Measurements from ENCODE around the gene LRP5. TPM values are rescaled to one million over a fixed set of nuclear protein-coding genes. Genes with fewer than 3 reads are reported as not detected.
"Not testable (repeated sequence)": the region's sequence is repeated elsewhere in the genome, so short reads cannot be mapped to it uniquely, and the experiment has no call there.

LRP5 gene
- total RNA-seq, 2 experiments from 2014 or later, result 2.0 to 2.9 TPM

DNA sequence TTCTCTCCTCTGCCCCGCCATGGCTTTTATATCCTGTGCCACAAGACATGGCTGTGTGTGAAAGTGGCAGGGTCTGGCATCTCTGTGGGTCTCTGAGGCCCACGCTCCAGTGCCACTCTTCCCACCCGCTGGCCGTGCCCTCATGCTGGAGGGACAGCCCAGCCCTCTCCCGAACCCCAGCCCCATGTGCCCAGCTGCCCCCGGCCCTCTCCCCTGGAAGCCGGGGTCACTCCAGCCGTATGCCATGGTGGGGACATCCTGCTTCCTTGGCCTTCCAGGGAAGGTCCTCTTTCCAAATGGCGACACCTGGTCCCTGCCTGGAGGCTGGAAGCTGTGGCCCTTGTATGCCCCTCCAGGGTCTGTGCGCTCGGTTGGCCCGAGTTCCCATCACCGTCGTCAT is 84.9 kb downstream of the LRP5 start:
- no peaks in the 10 kb centered on the region for H3K9me3 Mint-ChIP-seq
- Histone ChIP-seq H3K4me3 (ENCODE audit: low read length) (no peak overlapping the region), H3K9me3 (ENCODE audit: control insufficient read depth in 1 of 2, insufficient read depth in 1 of 2, low read length in 2 of 2) (no peaks in the 10 kb centered on the region), H3K27me3 (ENCODE audit: control insufficient read depth in 1 of 2, insufficient read depth in 2 of 2, low read length in 2 of 2) (no peaks in the 10 kb centered on the region), H3K27ac (ENCODE audit: low read depth in 1 of 2, low read length in 2 of 2) (no peak overlapping the region), H3K36me3 (ENCODE audit: insufficient read depth, low read length) (no peaks in the 10 kb centered on the region), H3K4me1 (ENCODE audit: insufficient read depth, low read length) (no peaks in the 10 kb centered on the region)
- ChIA-PET CTCF (no interaction called here), POLR2A (no interaction called here)
- no peak overlapping the region for H3K27ac Mint-ChIP-seq
- H3K4me1 Mint-ChIP-seq (ENCODE audit: low read depth), result no peaks in the 10 kb centered on the region
- no peaks in the 10 kb centered on the region for H3K27me3 Mint-ChIP-seq
- H3K36me3 Mint-ChIP-seq (ENCODE audit: low read depth), result no peaks in the 10 kb centered on the region
- TF ChIP-seq, protein P1, sequence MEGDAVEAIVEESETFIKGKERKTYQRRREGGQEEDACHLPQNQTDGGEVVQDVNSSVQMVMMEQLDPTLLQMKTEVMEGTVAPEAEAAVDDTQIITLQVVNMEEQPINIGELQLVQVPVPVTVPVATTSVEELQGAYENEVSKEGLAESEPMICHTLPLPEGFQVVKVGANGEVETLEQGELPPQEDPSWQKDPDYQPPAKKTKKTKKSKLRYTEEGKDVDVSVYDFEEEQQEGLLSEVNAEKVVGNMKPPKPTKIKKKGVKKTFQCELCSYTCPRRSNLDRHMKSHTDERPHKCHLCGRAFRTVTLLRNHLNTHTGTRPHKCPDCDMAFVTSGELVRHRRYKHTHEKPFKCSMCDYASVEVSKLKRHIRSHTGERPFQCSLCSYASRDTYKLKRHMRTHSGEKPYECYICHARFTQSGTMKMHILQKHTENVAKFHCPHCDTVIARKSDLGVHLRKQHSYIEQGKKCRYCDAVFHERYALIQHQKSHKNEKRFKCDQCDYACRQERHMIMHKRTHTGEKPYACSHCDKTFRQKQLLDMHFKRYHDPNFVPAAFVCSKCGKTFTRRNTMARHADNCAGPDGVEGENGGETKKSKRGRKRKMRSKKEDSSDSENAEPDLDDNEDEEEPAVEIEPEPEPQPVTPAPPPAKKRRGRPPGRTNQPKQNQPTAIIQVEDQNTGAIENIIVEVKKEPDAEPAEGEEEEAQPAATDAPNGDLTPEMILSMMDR (IDR thresholded peaks at IDR 0.05), result no peak
- no peak overlapping the region for H3K4me3 Mint-ChIP-seq
- no peak for DNase-seq
- ATAC-seq (ENCODE audit: poor library complexity), result no peak
- intact Hi-C loops (cut with DNase I, micrococcal nuclease), result no loop called here

DNA sequence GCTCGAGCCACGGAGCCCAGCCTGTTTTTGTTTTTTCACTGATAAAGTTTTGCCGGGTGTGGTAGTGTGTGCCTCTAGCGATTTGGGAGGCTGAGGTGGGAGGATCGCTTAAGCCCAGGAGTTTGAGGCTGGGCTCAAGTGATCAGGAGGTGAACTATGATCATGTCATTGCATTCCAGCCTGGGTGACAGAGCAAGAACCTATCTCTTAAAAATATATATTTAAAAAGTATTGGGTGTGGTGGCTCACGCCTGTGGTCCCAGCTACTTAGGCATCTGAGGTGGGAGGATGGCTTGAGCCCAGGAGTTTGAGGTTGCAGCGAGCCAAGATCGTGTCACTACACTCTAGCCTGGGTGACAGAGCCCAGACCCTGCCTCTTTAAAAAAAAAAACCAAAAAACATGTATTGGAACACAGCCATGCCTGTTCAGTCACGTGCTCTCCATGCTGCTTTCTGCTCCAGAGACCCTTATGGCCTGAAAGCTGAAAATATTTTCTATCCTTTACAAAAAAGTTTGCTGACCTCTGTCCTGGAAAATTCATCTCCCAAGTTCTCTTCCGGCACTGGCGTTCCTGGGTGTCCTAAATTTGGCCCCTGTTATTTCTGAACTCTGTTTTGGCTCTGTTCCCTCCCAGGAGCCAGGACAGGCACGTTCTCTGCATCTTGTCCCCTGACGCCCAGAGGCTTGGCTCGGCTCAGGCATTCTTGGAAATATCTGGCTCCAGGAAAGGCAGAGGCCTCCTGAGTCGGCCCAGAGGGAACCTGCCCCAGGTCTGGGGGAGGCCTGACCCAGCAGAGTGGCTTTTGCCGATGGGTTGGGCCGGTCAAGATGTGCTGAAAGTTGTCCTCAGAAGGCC is 86.8 kb downstream of the LRP5 start:
- ChIA-PET POLR2A (no interaction called here), CTCF (no interaction called here)
- no peak overlapping the region for H3K4me3 Mint-ChIP-seq
- no peaks in the 10 kb centered on the region for H3K9me3 Mint-ChIP-seq
- H3K36me3 Mint-ChIP-seq (ENCODE audit: low read depth), result no peaks in the 10 kb centered on the region
- H3K4me1 Mint-ChIP-seq (ENCODE audit: low read depth), result no peaks in the 10 kb centered on the region
- no peaks in the 10 kb centered on the region for H3K27me3 Mint-ChIP-seq
- Histone ChIP-seq H3K27ac (ENCODE audit: low read depth in 1 of 2, low read length in 2 of 2) (no peak overlapping the region), H3K36me3 (ENCODE audit: insufficient read depth, low read length) (no peaks in the 10 kb centered on the region), H3K9me3 (ENCODE audit: control insufficient read depth in 1 of 2, insufficient read depth in 1 of 2, low read length in 2 of 2) (peaks cover 0 to 5% of the 10 kb centered on the region in 2 experiments), H3K4me1 (ENCODE audit: insufficient read depth, low read length) (no peaks in the 10 kb centered on the region), H3K27me3 (ENCODE audit: control insufficient read depth in 1 of 2, insufficient read depth in 2 of 2, low read length in 2 of 2) (no peaks in the 10 kb centered on the region), H3K4me3 (ENCODE audit: low read length) (no peak overlapping the region)
- ATAC-seq (ENCODE audit: poor library complexity) (no peak), DNase-seq (no peak)
- intact Hi-C loops (cut with DNase I, micrococcal nuclease), result no loop called here
- no peak overlapping the region for H3K27ac Mint-ChIP-seq
- TF ChIP-seq, protein P1 (IDR thresholded peaks at IDR 0.05), result no peak

DNA sequence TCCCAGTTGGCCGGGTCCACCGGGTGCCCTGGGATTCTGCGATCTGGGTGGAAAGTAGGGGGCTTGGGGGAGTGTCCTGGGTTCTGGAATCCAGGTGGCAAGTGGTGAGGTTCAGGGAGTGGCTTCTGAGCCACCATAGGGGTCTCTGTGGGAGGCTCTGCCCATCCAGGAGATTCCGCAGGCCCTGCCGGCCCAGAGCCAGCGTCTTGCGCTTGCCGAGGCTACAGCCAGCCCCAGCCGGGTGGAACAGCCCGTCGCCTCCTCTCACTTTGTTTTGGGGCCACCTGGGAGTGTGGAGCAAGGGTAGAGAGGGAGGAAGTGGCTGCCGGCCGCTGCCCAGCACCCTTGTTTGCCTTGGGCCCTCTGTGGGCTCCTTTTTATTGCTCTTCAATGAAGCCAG is 87.5 kb downstream of the LRP5 start:
- H3K27me3 ChIP-seq (ENCODE audit: control insufficient read depth in 1 of 2, insufficient read depth in 2 of 2, low read length in 2 of 2), result no peaks in the 10 kb centered on the region
- DNase-seq (no peak), ATAC-seq (ENCODE audit: poor library complexity) (no peak)
- H3K36me3 Mint-ChIP-seq (ENCODE audit: low read depth), result no peaks in the 10 kb centered on the region
- no peak overlapping the region for H3K4me3 Mint-ChIP-seq
- H3K27ac Mint-ChIP-seq, result no peak overlapping the region
- H3K36me3 ChIP-seq (ENCODE audit: insufficient read depth, low read length), result no peaks in the 10 kb centered on the region
- ChIA-PET CTCF (no interaction called here), POLR2A (no interaction called here)
- H3K4me3 ChIP-seq (ENCODE audit: low read length), result no peak overlapping the region
- no peaks in the 10 kb centered on the region for H3K9me3 Mint-ChIP-seq
- H3K27ac ChIP-seq (ENCODE audit: low read depth in 1 of 2, low read length in 2 of 2), result no peak overlapping the region
- TF ChIP-seq, protein P1 (IDR thresholded peaks at IDR 0.05), result no peak
- peaks cover 0 to 5% of the 10 kb centered on the region in 2 experiments for H3K9me3 ChIP-seq (ENCODE audit: control insufficient read depth in 1 of 2, insufficient read depth in 1 of 2, low read length in 2 of 2)
- intact Hi-C loops (cut with DNase I, micrococcal nuclease), result no loop called here
- no peaks in the 10 kb centered on the region for H3K27me3 Mint-ChIP-seq
- no peaks in the 10 kb centered on the region for H3K4me1 ChIP-seq (ENCODE audit: insufficient read depth, low read length)
- no peaks in the 10 kb centered on the region for H3K4me1 Mint-ChIP-seq (ENCODE audit: low read depth)

DNA sequence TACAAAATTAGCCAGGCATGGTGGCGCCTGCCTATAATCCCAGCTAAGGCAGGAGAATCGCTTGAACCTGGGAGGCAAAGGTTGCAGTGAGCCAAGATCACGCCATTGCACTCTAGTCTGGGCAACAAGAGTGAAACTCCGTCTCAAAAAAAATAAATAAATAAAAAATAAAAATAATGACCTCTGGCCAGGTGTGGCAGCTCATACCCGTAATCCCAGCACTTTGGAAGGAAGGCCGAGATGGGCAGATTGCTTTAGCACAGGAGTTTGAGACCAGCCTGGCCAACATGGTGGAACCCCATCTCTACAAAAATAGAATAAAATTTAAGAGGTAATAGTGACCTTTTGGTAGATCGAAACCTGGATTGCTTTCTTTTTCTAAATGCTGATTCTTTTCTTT is 88.2 kb downstream of the LRP5 start:
- H3K27me3 ChIP-seq (ENCODE audit: control insufficient read depth in 1 of 2, insufficient read depth in 2 of 2, low read length in 2 of 2); DNase-seq; H3K4me1 Mint-ChIP-seq (ENCODE audit: low read depth); H3K4me1 ChIP-seq (ENCODE audit: insufficient read depth, low read length); H3K4me3 ChIP-seq (ENCODE audit: low read length); H3K27ac ChIP-seq (ENCODE audit: low read depth in 1 of 2, low read length in 2 of 2); H3K4me3 Mint-ChIP-seq; POLR2A ChIA-PET; CTCF ChIA-PET; H3K27ac Mint-ChIP-seq; intact Hi-C loops (cut with DNase I, micrococcal nuclease); H3K9me3 ChIP-seq (ENCODE audit: control insufficient read depth in 1 of 2, insufficient read depth in 1 of 2, low read length in 2 of 2); H3K36me3 Mint-ChIP-seq (ENCODE audit: low read depth); ATAC-seq (ENCODE audit: poor library complexity); H3K27me3 Mint-ChIP-seq; H3K36me3 ChIP-seq (ENCODE audit: insufficient read depth, low read length); H3K9me3 Mint-ChIP-seq: not testable (repeated sequence)
